Measurements from ENCODE around the gene TMEM156. TPM values are rescaled to one million over a fixed set of nuclear protein-coding genes. Genes with fewer than 3 reads are reported as not detected.

Gene TMEM156
- total RNA-seq, 3 donors from 2014 or later, result 0.32 to 7.5 (median 1.0) TPM

- H3K4me3 ChIP-seq, result no peak overlapping the region
- no peak overlapping the region for H3K27ac ChIP-seq
- no peaks in the 10 kb centered on the region for H3K27me3 ChIP-seq
- intact Hi-C loops (cut with DNase I; ENCODE audit: low total_unique reads), result no loop called here
- peaks cover 8% of the 10 kb centered on the region for H3K36me3 ChIP-seq
- no peaks in the 10 kb centered on the region for H3K4me1 ChIP-seq
- no peaks in the 10 kb centered on the region for H3K9me3 ChIP-seq
- DNase-seq (ENCODE audit: low spot score in 2 of 2), result no peak
- TF ChIP-seq CTCF (IDR thresholded peaks at IDR 0.05), result no peak
- TF ChIP-seq POLR2AphosphoS5 (IDR thresholded peaks at IDR 0.05), result no peak
- no peak for TF ChIP-seq POLR2A (IDR thresholded peaks at IDR 0.05)
Measured at GRCh38 chr4:38926896-38927295, 105.3 kb downstream of the TMEM156 start.

- TF ChIP-seq POLR2A (IDR thresholded peaks at IDR 0.05) (no peak), CTCF (IDR thresholded peaks at IDR 0.05) (no peak), POLR2AphosphoS5 (IDR thresholded peaks at IDR 0.05) (no peak)
- Histone ChIP-seq H3K4me1 (no peaks in the 10 kb centered on the region), H3K9me3 (no peaks in the 10 kb centered on the region), H3K4me3 (no peak overlapping the region), H3K27ac (no peak overlapping the region), H3K27me3 (no peaks in the 10 kb centered on the region), H3K36me3 (peaks cover 8% of the 10 kb centered on the region)
- intact Hi-C loops (cut with DNase I; ENCODE audit: low total_unique reads), result no loop called here
- DNase-seq (ENCODE audit: low spot score in 2 of 2), result no peak
Measured at GRCh38 chr4:38925492-38926413, 106.5 kb downstream of the TMEM156 start.

DNA sequence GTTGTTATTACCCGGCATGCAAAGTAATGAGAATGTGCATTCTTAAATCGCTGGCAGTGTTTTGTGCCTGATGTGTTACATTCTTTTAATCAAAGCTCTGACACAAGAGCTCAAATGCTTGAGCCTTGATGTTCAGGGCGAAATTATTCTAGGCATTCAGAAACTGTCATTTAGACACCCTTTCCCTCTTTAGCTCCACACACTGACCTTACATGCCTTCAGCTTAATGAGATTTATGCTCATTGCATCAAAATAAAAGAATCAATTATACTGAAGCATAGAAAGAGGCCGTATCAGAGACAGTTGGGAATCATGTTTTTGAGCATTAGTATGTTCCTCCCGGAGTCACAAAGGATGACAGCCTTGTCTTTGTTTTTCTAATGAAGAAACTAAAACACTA lies 107.9 kb downstream of the TMEM156 start:
- Histone ChIP-seq H3K36me3 (no peaks in the 10 kb centered on the region), H3K4me1 (no peaks in the 10 kb centered on the region), H3K4me3 (no peak overlapping the region), H3K27me3 (no peaks in the 10 kb centered on the region), H3K9me3 (no peaks in the 10 kb centered on the region), H3K27ac (no peak overlapping the region)
- no peak for DNase-seq (ENCODE audit: low spot score in 2 of 2)
- TF ChIP-seq POLR2AphosphoS5 (IDR thresholded peaks at IDR 0.05) (no peak), POLR2A (IDR thresholded peaks at IDR 0.05) (no peak), CTCF (IDR thresholded peaks at IDR 0.05) (no peak)
- intact Hi-C loops (cut with DNase I; ENCODE audit: low total_unique reads), result no loop called here

DNA sequence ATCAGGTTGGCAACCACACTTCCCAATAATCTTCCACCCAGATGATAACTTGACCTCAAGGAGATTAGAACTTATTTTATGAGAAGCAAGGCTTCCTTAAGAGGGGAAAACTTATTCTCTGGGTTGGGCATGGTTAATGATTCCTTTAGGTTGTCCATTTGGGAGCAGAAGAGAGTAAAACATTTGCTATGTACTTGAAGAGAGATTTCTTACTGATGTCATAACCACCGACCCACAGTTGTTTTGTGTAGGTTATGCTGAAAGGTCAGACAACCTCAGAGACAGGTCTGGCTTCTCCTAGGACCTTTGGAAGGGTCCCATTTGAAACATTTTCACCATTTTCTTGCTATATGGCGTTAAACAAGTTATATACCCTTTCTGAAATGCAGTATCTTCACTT lies 108.5 kb downstream of the TMEM156 start:
- Histone ChIP-seq H3K4me1 (no peaks in the 10 kb centered on the region), H3K27me3 (no peaks in the 10 kb centered on the region), H3K36me3 (no peaks in the 10 kb centered on the region), H3K9me3 (no peaks in the 10 kb centered on the region), H3K27ac (no peak overlapping the region), H3K4me3 (no peak overlapping the region)
- no peak for DNase-seq (ENCODE audit: low spot score in 2 of 2)
- TF ChIP-seq CTCF (IDR thresholded peaks at IDR 0.05), result no peak
- intact Hi-C loops (cut with DNase I; ENCODE audit: low total_unique reads), result no loop called here

- intact Hi-C loops (cut with DNase I; ENCODE audit: low total_unique reads), result no loop called here
- H3K4me1 ChIP-seq, result no peaks in the 10 kb centered on the region
- no peaks in the 10 kb centered on the region for H3K9me3 ChIP-seq
- no peak overlapping the region for H3K27ac ChIP-seq
- H3K4me3 ChIP-seq, result no peak overlapping the region
- H3K36me3 ChIP-seq, result peaks cover 5% of the 10 kb centered on the region
- DNase-seq (ENCODE audit: low spot score in 2 of 2), result no peak
- no peaks in the 10 kb centered on the region for H3K27me3 ChIP-seq
- TF ChIP-seq CTCF (IDR thresholded peaks at IDR 0.05), result no peak
- TF ChIP-seq POLR2A (IDR thresholded peaks at IDR 0.05), result no peak
- no peak for TF ChIP-seq POLR2AphosphoS5 (IDR thresholded peaks at IDR 0.05)
Measured at GRCh38 chr4:38921151-38921550, 111.1 kb downstream of the TMEM156 start.

All from breast epithelium (tissue), 4 donors.